CD14-positive monocyte (primary cell): ENCODE measurements around the gene PLEKHM2. TPM values are rescaled to one million over a fixed set of nuclear protein-coding genes. Genes with fewer than 3 reads are reported as not detected.

ENCODE experiments used
- DNase-seq, 3 donors: peaks; one replicate each; pipeline ENCODE4 v3.0.0-alpha.2; 2011 to 2022
- H2AFZ ChIP-seq: 2 replicates; pipeline ENCODE4 v1.6.0; 2012; ENCODE audit warnings: mild to moderate bottlenecking, low read depth, low read length, inconsistent platforms; ENCODE audit not compliant: insufficient read depth, poor library complexity, severe bottlenecking
- H3K27ac ChIP-seq, 2 donors: 1 replicate in 1 of 2; 2 replicates in 1 of 2; pipeline ENCODE4 v1.5.1; 2012 to 2013; ENCODE audit warnings: low read length in 2 of 2, control low read depth in 1 of 2, inconsistent platforms in 1 of 2, low read depth in 1 of 2, mild to moderate bottlenecking in 1 of 2
- H3K27me3 ChIP-seq, 2 donors: one replicate each; pipeline versions ENCODE4 v1.6.0 to v1.6.1; 2011 to 2013; ENCODE audit warnings: low read length in 2 of 2; ENCODE audit not compliant: control insufficient read depth in 2 of 2, insufficient read depth in 2 of 2
- H3K36me3 ChIP-seq, 2 donors: replicated peaks in 1 of 2; 1 replicate in 1 of 2; 2 replicates in 1 of 2; pipeline versions ENCODE4 v1.5.1 to v1.6.1; 2012 to 2013; ENCODE audit warnings: low read length in 2 of 2, control low read depth in 1 of 2, inconsistent platforms in 1 of 2, mild to moderate bottlenecking in 1 of 2; ENCODE audit not compliant: insufficient read depth in 2 of 2, control insufficient read depth in 1 of 2
- H3K4me1 ChIP-seq, 2 donors: 1 replicate in 1 of 2; 2 replicates in 1 of 2; pipeline versions ENCODE4 v1.5.1 to v1.6.1; 2012 to 2013; ENCODE audit warnings: low read length in 2 of 2, control low read depth in 1 of 2, inconsistent platforms in 1 of 2, mild to moderate bottlenecking in 1 of 2, moderate library complexity in 1 of 2; ENCODE audit not compliant: insufficient read depth in 2 of 2, control insufficient read depth in 1 of 2
- H3K4me2 ChIP-seq: replicated peaks from 2 replicates; pipeline ENCODE3; 2012; ENCODE audit warnings: low read length, moderate library complexity, mild to moderate bottlenecking; ENCODE audit not compliant: poor library complexity, severe bottlenecking; ENCODE audit errors: extremely low read depth
- H3K4me3 ChIP-seq, 3 experiments: fragments of 200-600 bp in 1 of 3; sonication (generic) in 1 of 3; replicated peaks in 1 of 3; 1 replicate in 2 of 3; 2 replicates in 1 of 3; pipeline ENCODE4 v1.5.1; 2011 to 2013; ENCODE audit warnings: low read length in 3 of 3, mild to moderate bottlenecking in 3 of 3, control low read depth in 2 of 3, low read depth in 2 of 3, inconsistent platforms in 1 of 3, moderate library complexity in 1 of 3
- H3K79me2 ChIP-seq: 2 replicates; pipeline ENCODE4 v1.6.0; 2012; ENCODE audit warnings: mild to moderate bottlenecking, control low read depth, inconsistent platforms, low read length, moderate library complexity; ENCODE audit not compliant: insufficient read depth
- H3K9ac ChIP-seq: 2 replicates; pipeline ENCODE4 v1.6.0; 2017; ENCODE audit warnings: low read length, mild to moderate bottlenecking; ENCODE audit not compliant: insufficient read depth, poor library complexity, severe bottlenecking
- H3K9me3 ChIP-seq, 2 donors: replicated peaks in 1 of 2; 1 replicate in 1 of 2; 2 replicates in 1 of 2; pipeline versions ENCODE4 v1.5.1 to v1.6.1; 2012 to 2013; ENCODE audit warnings: low read length in 2 of 2, control low read depth in 1 of 2; ENCODE audit not compliant: control insufficient read depth in 1 of 2, insufficient read depth in 1 of 2
- H4K20me1 ChIP-seq: 2 replicates; pipeline ENCODE4 v1.6.0; 2012; ENCODE audit warnings: mild to moderate bottlenecking, low read length, control low read depth, moderate library complexity; ENCODE audit not compliant: insufficient read depth
- H3K27ac Mint-ChIP-seq, 7 donors: one replicate each; pipeline ENCODE4 v1.8.0; 2020; ENCODE audit warnings: mild to moderate bottlenecking in 7 of 7, mixed read lengths in 7 of 7, moderate library complexity in 6 of 7, inconsistent platforms in 2 of 7
- H3K27me3 Mint-ChIP-seq, 3 donors: one replicate each; pipeline ENCODE4 v1.8.0; 2021 to 2022; ENCODE audit warnings: low read depth in 3 of 3, mild to moderate bottlenecking in 3 of 3, mixed read lengths in 3 of 3, moderate library complexity in 3 of 3, inconsistent platforms in 1 of 3
- H3K36me3 Mint-ChIP-seq, 2 donors: one replicate each; pipeline ENCODE4 v1.8.0; 2020; ENCODE audit warnings: mixed read lengths in 2 of 2, inconsistent platforms in 1 of 2, mild to moderate bottlenecking in 1 of 2
- H3K4me1 Mint-ChIP-seq: one replicate; pipeline ENCODE4 v1.8.0; 2020; ENCODE audit warnings: mild to moderate bottlenecking, mixed read lengths
- H3K4me3 Mint-ChIP-seq, 2 donors: one replicate each; pipeline ENCODE4 v1.8.0; 2020; ENCODE audit warnings: mild to moderate bottlenecking in 2 of 2, mixed read lengths in 2 of 2, moderate library complexity in 1 of 2
- H3K9me3 Mint-ChIP-seq, 7 donors: one replicate each; pipeline ENCODE4 v1.8.0; 2020 to 2022; ENCODE audit warnings: mixed read lengths in 7 of 7, mild to moderate bottlenecking in 6 of 7, moderate library complexity in 6 of 7, inconsistent platforms in 2 of 7
- WGBS: methylation state at CpG from one replicate; pipeline ENCODE4 v1.1.5; 2013; ENCODE audit warnings: missing lambda C conversion rate; ENCODE audit not compliant: insufficient coverage; 5-methylcytosine and 5-hydroxymethylcytosine counted together
- intact Hi-C, 2 donors: fragments of 100-400 bp; cut with micrococcal nuclease; formaldehyde crosslinking; loops; one replicate each; pipeline versions ENCODE4 v1.15.0 to v1.15.1; 2023
- polyA plus RNA-seq, 3 donors: library from polyadenylated mRNA; depleted of rRNA in 1 of 3; unstranded in 2 of 3; stranded (reverse) in 1 of 3; fragments of 300-500 nt in 2 of 3; fragments of >200 nt in 1 of 3; fragmentation: Illumina TruSeq in 2 of 3; gene quantifications; 1 replicate in 2 of 3; 2 replicates in 1 of 3; pipeline ENCODE4 v1.2.3, GENCODE V29; 2012 to 2021
- TF ChIP-seq, protein P1 (sequence below): fragments of 200-600 bp; IDR thresholded peaks from one replicate; pipeline ENCODE4 v1.8.0; 2022; ENCODE audit warnings: antibody characterized with exemption, mild to moderate bottlenecking

Gene PLEKHM2
- polyA plus RNA-seq, 3 donors: 4.0 to 79.3 (median 5.8) TPM

DNA sequence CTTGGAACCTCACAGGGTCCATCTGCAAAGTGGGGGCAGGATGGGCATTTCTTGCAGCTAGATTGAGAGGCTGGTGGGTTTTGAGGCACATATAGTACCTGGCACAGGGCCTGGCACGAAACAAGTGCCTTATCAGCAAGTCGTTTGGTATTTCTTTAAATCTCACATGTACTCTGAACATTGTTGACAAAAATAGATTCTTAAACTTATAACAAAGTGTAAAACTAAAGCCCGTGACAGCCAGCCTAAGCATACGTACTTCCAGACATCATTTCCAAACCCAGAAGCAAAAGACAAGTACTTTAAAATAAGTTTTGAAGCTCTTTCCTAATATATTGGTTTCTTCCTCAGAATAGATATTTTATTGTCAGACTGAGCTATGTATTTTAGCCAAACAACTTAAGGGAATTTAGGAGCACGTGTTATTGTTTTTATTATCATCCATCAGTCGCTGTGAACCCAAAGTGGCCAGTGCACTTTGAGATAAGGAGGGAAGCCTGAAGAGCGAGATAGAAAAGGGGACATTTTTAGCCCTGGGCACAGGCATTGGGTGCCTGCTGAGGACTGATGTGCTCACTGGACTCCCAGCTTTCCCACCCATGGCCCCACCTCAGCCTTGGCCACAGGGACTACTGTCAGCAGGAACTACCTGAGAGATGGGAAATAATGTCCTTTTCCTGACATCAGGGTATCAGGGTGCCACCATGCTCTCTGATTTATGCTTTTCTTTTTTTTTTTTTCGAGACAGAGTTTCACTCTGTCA, 77.4 kb downstream of the PLEKHM2 start:
- Histone ChIP-seq H2AFZ (no peak overlapping the region), H3K9ac (no peak overlapping the region), H4K20me1 (no peaks in the 10 kb centered on the region), H3K4me3 (no peak overlapping the region), H3K9me3 (peaks cover 0 to 11% of the 10 kb centered on the region in 2 donors), H3K4me1 (no peaks in the 10 kb centered on the region), H3K36me3 (no peaks in the 10 kb centered on the region), H3K27ac (no peak overlapping the region), H3K27me3 (peaks cover 29 to 51% of the 10 kb centered on the region in 2 donors), H3K79me2 (no peaks in the 10 kb centered on the region), H3K4me2 (no peak overlapping the region)
- Mint-ChIP-seq H3K4me1 (peaks cover 9% of the 10 kb centered on the region), H3K27ac (no peak overlapping the region), H3K36me3 (peaks cover 0 to 5% of the 10 kb centered on the region in 2 donors), H3K9me3 (peaks cover 0 to 10% (median 2%) of the 10 kb centered on the region in 7 donors), H3K4me3 (peak overlapping the region in 1 of 2 donors; percentile 62), H3K27me3 (peaks cover 51 to 83% (median 58%) of the 10 kb centered on the region in 3 donors)
- no peak for DNase-seq
- WGBS: 68% methylated on average over 2 of the region's 8 CpGs
- intact Hi-C loops: no loop called here
- TF ChIP-seq, protein P1, sequence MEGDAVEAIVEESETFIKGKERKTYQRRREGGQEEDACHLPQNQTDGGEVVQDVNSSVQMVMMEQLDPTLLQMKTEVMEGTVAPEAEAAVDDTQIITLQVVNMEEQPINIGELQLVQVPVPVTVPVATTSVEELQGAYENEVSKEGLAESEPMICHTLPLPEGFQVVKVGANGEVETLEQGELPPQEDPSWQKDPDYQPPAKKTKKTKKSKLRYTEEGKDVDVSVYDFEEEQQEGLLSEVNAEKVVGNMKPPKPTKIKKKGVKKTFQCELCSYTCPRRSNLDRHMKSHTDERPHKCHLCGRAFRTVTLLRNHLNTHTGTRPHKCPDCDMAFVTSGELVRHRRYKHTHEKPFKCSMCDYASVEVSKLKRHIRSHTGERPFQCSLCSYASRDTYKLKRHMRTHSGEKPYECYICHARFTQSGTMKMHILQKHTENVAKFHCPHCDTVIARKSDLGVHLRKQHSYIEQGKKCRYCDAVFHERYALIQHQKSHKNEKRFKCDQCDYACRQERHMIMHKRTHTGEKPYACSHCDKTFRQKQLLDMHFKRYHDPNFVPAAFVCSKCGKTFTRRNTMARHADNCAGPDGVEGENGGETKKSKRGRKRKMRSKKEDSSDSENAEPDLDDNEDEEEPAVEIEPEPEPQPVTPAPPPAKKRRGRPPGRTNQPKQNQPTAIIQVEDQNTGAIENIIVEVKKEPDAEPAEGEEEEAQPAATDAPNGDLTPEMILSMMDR: no peak

DNA sequence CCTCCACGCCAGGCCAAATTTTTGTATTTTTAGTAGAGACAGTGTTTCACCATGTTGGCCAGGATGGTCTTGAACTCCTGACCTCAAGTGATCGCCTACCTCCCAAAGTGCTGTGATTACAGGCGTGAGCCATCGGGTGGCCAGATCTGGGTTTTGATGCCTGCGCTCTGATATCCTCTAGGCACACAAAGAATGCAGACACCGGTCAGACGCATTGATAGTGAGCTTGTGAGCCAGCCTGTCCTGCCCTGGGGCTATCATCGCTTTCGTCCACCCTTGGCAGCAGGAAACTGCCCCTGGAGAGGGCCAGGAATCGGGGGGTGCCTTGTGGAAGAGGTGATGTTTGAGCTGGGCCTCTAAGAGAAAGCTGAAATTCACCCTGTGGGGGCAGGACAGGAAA, 78.4 kb downstream of the PLEKHM2 start:
- WGBS: 76% methylated on average over 9 of the region's 10 CpGs
- Histone ChIP-seq H4K20me1 (no peaks in the 10 kb centered on the region), H3K4me2 (no peak overlapping the region), H3K9ac (no peak overlapping the region), H3K4me1 (no peaks in the 10 kb centered on the region), H3K9me3 (peaks cover 0 to 5% of the 10 kb centered on the region in 2 donors), H3K27me3 (peaks cover 23 to 41% of the 10 kb centered on the region in 2 donors), H3K27ac (no peak overlapping the region), H3K4me3 (no peak overlapping the region), H3K79me2 (no peaks in the 10 kb centered on the region), H2AFZ (no peak overlapping the region), H3K36me3 (no peaks in the 10 kb centered on the region)
- intact Hi-C loops: no loop called here
- Mint-ChIP-seq H3K4me1 (peaks cover 3% of the 10 kb centered on the region), H3K9me3 (peaks cover 0 to 8% (median 2%) of the 10 kb centered on the region in 7 donors), H3K36me3 (peaks cover 0 to 1% of the 10 kb centered on the region in 2 donors), H3K4me3 (no peak overlapping the region), H3K27me3 (peaks cover 41 to 73% (median 48%) of the 10 kb centered on the region in 3 donors), H3K27ac (peak overlapping the region in 1 of 7 donors; percentile 11)
- no peak for DNase-seq
- TF ChIP-seq, protein P1: no peak
